Body of pancreas (tissue), 4 donors: ENCODE data around the gene RHBDL1.

Experiments used
- POLR2A ChIP-seq, 3 donors: fragments of 450-650 bp; IDR thresholded peaks; one replicate each; pipeline ENCODE4 v1.6.1; 2016; ENCODE audit warnings: antibody characterized with exemption in 3 of 3, mild to moderate bottlenecking in 2 of 3
- TF ChIP-seq, protein P1 (sequence below), 7 experiments: fragments of 450-650 bp in 4 of 7; fragments of 200-600 bp in 3 of 7; sonication (generic) in 3 of 7; IDR thresholded peaks; one replicate each; pipeline ENCODE4 v1.5.1; 2016 to 2019; ENCODE audit warnings: antibody characterized with exemption in 7 of 7

DNA sequence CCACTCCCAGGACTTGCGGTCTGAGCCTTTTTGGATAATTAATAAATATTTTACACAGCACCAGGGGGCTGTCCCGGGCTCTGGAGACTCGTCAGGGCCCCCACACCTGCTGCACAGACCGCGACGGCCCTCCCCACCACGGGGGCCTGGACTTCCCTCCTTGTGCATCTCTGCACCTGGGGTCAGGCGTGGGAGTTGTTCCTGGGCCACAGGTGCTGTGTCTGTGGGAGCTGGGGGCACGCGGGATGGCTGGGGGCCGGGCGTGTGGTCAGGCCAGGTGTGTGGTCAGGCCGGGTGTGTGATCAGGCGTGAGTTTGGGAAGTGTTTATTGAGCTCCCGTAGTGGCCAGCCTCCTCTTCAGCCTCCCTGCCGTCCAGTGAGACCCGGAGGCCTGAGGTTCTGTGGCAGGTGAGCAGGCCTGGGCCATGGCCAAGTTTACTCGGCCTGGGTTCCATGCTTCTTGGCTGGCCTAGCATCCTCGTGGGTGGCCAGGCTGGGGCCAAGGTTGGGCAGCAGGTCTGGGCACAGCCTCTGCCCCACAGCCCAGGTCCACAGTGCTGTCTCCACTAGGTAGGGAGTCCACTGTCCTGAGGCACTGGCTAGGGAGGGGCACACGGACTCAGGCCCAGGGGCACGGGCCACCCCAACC is 2.9 kb downstream of the RHBDL1 start:
- TF ChIP-seq POLR2A (IDR thresholded peaks at IDR 0.05), result no peak
- TF ChIP-seq, protein P1, sequence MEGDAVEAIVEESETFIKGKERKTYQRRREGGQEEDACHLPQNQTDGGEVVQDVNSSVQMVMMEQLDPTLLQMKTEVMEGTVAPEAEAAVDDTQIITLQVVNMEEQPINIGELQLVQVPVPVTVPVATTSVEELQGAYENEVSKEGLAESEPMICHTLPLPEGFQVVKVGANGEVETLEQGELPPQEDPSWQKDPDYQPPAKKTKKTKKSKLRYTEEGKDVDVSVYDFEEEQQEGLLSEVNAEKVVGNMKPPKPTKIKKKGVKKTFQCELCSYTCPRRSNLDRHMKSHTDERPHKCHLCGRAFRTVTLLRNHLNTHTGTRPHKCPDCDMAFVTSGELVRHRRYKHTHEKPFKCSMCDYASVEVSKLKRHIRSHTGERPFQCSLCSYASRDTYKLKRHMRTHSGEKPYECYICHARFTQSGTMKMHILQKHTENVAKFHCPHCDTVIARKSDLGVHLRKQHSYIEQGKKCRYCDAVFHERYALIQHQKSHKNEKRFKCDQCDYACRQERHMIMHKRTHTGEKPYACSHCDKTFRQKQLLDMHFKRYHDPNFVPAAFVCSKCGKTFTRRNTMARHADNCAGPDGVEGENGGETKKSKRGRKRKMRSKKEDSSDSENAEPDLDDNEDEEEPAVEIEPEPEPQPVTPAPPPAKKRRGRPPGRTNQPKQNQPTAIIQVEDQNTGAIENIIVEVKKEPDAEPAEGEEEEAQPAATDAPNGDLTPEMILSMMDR (IDR thresholded peaks at IDR 0.05), result no peak
